ENCODE measurements around the gene CORO2A.

Gene CORO2A

GRCh38 chr9:98152526-98152925 is 39.9 kb downstream of the CORO2A start:
- no peaks in the 10 kb centered on the region for H4K20me1 ChIP-seq (ENCODE audit: control insufficient read depth, insufficient read depth, low read depth, low read length)
- no peak overlapping the region for H3K27ac ChIP-seq (ENCODE audit: low read depth, low read length)
- H3K4me2 ChIP-seq (ENCODE audit: low read length): no peak overlapping the region
- peaks cover 4% of the 10 kb centered on the region; the same call in 1 of the 2 replicates for H3K27me3 ChIP-seq (ENCODE audit: control insufficient read depth, low read length)
- no peaks in the 10 kb centered on the region for H3F3A ChIP-seq (ENCODE audit: control insufficient read depth, insufficient read depth)
- no peaks in the 10 kb centered on the region for H3K4me1 ChIP-seq (ENCODE audit: control insufficient read depth, low read length)
- no peaks in the 10 kb centered on the region for H3K9me2 ChIP-seq (replicated peaks; ENCODE audit: control insufficient read depth, low read length)
- H3K4me3 ChIP-seq (ENCODE audit: low read length): no peak overlapping the region
- TF ChIP-seq EZH2phosphoT487 (IDR thresholded peaks at IDR 0.05; ENCODE audit: borderline replicate concordance, low read length) (no peak), CTCF (IDR thresholded peaks at IDR 0.05; ENCODE audit: low read depth, low read length, poor library complexity, severe bottlenecking) (no peak)
- H3K9me3 ChIP-seq (ENCODE audit: control insufficient read depth, insufficient read depth, low read length): no peaks in the 10 kb centered on the region
- H3K79me2 ChIP-seq (ENCODE audit: control insufficient read depth, low read length): no peaks in the 10 kb centered on the region
- no peaks in the 10 kb centered on the region for H3K36me3 ChIP-seq (ENCODE audit: control insufficient read depth, low read length)

GRCh38 chr9:98150721-98151120 is 41.7 kb downstream of the CORO2A start:
- Histone ChIP-seq H3K9me2 (replicated peaks; ENCODE audit: control insufficient read depth, low read length) (no peaks in the 10 kb centered on the region), H3K79me2 (ENCODE audit: control insufficient read depth, low read length) (no peaks in the 10 kb centered on the region), H3K27me3 (ENCODE audit: control insufficient read depth, low read length) (peaks cover 8% of the 10 kb centered on the region; the same call in 1 of the 2 replicates), H3K27ac (ENCODE audit: low read depth, low read length) (no peak overlapping the region), H3K4me3 (ENCODE audit: low read length) (no peak overlapping the region), H3F3A (ENCODE audit: control insufficient read depth, insufficient read depth) (no peaks in the 10 kb centered on the region), H4K20me1 (ENCODE audit: control insufficient read depth, insufficient read depth, low read depth, low read length) (no peaks in the 10 kb centered on the region), H3K36me3 (ENCODE audit: control insufficient read depth, low read length) (no peaks in the 10 kb centered on the region), H3K4me2 (ENCODE audit: low read length) (no peak overlapping the region), H3K9me3 (ENCODE audit: control insufficient read depth, insufficient read depth, low read length) (no peaks in the 10 kb centered on the region), H3K4me1 (ENCODE audit: control insufficient read depth, low read length) (no peaks in the 10 kb centered on the region)
- TF ChIP-seq CTCF (IDR thresholded peaks at IDR 0.05; ENCODE audit: low read depth, low read length, poor library complexity, severe bottlenecking): no peak
- no peak for TF ChIP-seq EZH2phosphoT487 (IDR thresholded peaks at IDR 0.05; ENCODE audit: borderline replicate concordance, low read length)

- no peaks in the 10 kb centered on the region for H3K4me1 ChIP-seq (ENCODE audit: control insufficient read depth, low read length)
- no peaks in the 10 kb centered on the region for H3K79me2 ChIP-seq (ENCODE audit: control insufficient read depth, low read length)
- no peaks in the 10 kb centered on the region for H3K36me3 ChIP-seq (ENCODE audit: control insufficient read depth, low read length)
- H3K9me3 ChIP-seq (ENCODE audit: control insufficient read depth, insufficient read depth, low read length): no peaks in the 10 kb centered on the region
- no peak overlapping the region for H3K27ac ChIP-seq (ENCODE audit: low read depth, low read length)
- H3K4me2 ChIP-seq (ENCODE audit: low read length): no peak overlapping the region
- TF ChIP-seq CTCF (IDR thresholded peaks at IDR 0.05; ENCODE audit: low read depth, low read length, poor library complexity, severe bottlenecking): no peak
- no peak for TF ChIP-seq EZH2phosphoT487 (IDR thresholded peaks at IDR 0.05; ENCODE audit: borderline replicate concordance, low read length)
- no peaks in the 10 kb centered on the region for H4K20me1 ChIP-seq (ENCODE audit: control insufficient read depth, insufficient read depth, low read depth, low read length)
- peaks cover 8% of the 10 kb centered on the region; the same call in 1 of the 2 replicates for H3K27me3 ChIP-seq (ENCODE audit: control insufficient read depth, low read length)
- H3F3A ChIP-seq (ENCODE audit: control insufficient read depth, insufficient read depth): no peaks in the 10 kb centered on the region
- H3K4me3 ChIP-seq (ENCODE audit: low read length): no peak overlapping the region
- no peaks in the 10 kb centered on the region for H3K9me2 ChIP-seq (replicated peaks; ENCODE audit: control insufficient read depth, low read length)
These were observed 42.3 kb downstream of the CORO2A start for GRCh38 chr9:98150164-98150563.
